Measurements from ENCODE around the gene AXIN2. TPM values are rescaled to one million over a fixed set of nuclear protein-coding genes. Genes with fewer than 3 reads are reported as not detected.

Gene AXIN2
- total and polyA plus RNA-seq, 9 donors = 17.2 to 75.7 (median 26.9) TPM

GRCh38 chr17:65556910-65557348 is 4.5 kb downstream of the AXIN2 start:
- no peaks in the 10 kb centered on the region for H3K27me3 ChIP-seq
- intact Hi-C loops (cut with DNase I) = loop anchor here in 2 of 4 donors (5.0 to 10.0 kb wide), 4 partner anchors 92 to 608 kb away; no protein-coding TSS in a partner anchor
- TF ChIP-seq EP300 (IDR thresholded peaks at IDR 0.05) = no peak
- no peak for TF ChIP-seq CTCF (IDR thresholded peaks at IDR 0.05)
- TF ChIP-seq POLR2A (IDR thresholded peaks at IDR 0.05) = no peak
- no peak overlapping the region for H3K27ac ChIP-seq
- WGBS, 3 donors = 16 to 27% (median 17%) methylated on average over 4 of the region's 4 CpGs
- no peak for DNase-seq
- H3K9me3 ChIP-seq = no peaks in the 10 kb centered on the region
- H3K4me3 ChIP-seq = peak overlapping the region; percentile 86
- H3K36me3 ChIP-seq = no peaks in the 10 kb centered on the region
- peaks cover 25% of the 10 kb centered on the region for H3K4me1 ChIP-seq (ENCODE audit: insufficient read depth)

- peak; percentile 77 to 87 (median 85) for DNase-seq
- Histone ChIP-seq H3K4me1 (ENCODE audit: insufficient read depth) (peaks cover 28% of the 10 kb centered on the region), H3K9me3 (no peaks in the 10 kb centered on the region), H3K4me3 (peak overlapping the region; percentile 86), H3K27me3 (no peaks in the 10 kb centered on the region), H3K27ac (no peak overlapping the region), H3K36me3 (no peaks in the 10 kb centered on the region)
- 62 to 65% (median 65%) methylated on average over 17 of the region's 17 CpGs for WGBS, 3 donors
- TF ChIP-seq POLR2A (IDR thresholded peaks at IDR 0.05) = no peak
- TF ChIP-seq CTCF (IDR thresholded peaks at IDR 0.05) = peak; percentile 48 to 63 (median 59)
- intact Hi-C loops (cut with DNase I) = loop anchor here in 2 of 4 donors (5.0 to 10.0 kb wide), 4 partner anchors 91 to 609 kb away; no protein-coding TSS in a partner anchor
These were observed 5.2 kb downstream of the AXIN2 start for GRCh38 chr17:65556014-65556909.

GRCh38 chr17:65554553-65555223 is 6.8 kb downstream of the AXIN2 start:
- H3K9me3 ChIP-seq = no peaks in the 10 kb centered on the region
- DNase-seq = peak in 2 of 5 donors; percentile 33 to 36
- H3K36me3 ChIP-seq = no peaks in the 10 kb centered on the region
- H3K4me1 ChIP-seq (ENCODE audit: insufficient read depth) = peaks cover 40% of the 10 kb centered on the region
- TF ChIP-seq POLR2A (IDR thresholded peaks at IDR 0.05) (no peak), CTCF (IDR thresholded peaks at IDR 0.05) (peak in 1 of 3 donors; percentile 13), EP300 (IDR thresholded peaks at IDR 0.05) (no peak)
- H3K4me3 ChIP-seq = no peak overlapping the region
- H3K27me3 ChIP-seq = no peaks in the 10 kb centered on the region
- intact Hi-C loops (cut with DNase I) = loop anchor here in 2 of 4 donors (5.0 to 10.0 kb wide), 4 partner anchors 90 to 610 kb away; no protein-coding TSS in a partner anchor
- 19 to 28% (median 26%) methylated on average over 18 of the region's 18 CpGs for WGBS, 3 donors
- no peak overlapping the region for H3K27ac ChIP-seq

Data from ovary (tissue), 9 donors.